Liver (tissue), 9 donors: ENCODE measurements around the gene CYLD. TPM values are rescaled to one million over a fixed set of nuclear protein-coding genes. Genes with fewer than 3 reads are reported as not detected.
A peak's percentile ranks its signal among the peaks of the same experiment; 100 is the strongest.

Source experiments
- DNase-seq: peaks from one replicate; pipeline ENCODE4 v3.0.0-alpha.2; 2017; ENCODE audit warnings: low spot score
- H3K27ac ChIP-seq, 2 donors: one replicate each; pipeline ENCODE4 v1.7.0; 2013; ENCODE audit warnings: inconsistent platforms in 2 of 2, low read length in 2 of 2, control low read depth in 1 of 2, low read depth in 1 of 2, mild to moderate bottlenecking in 1 of 2
- H3K27me3 ChIP-seq, 4 donors: one replicate each; pipeline versions ENCODE4 v1.6.1 to v1.7.0; 2013; ENCODE audit warnings: low read length in 3 of 4, inconsistent platforms in 1 of 4, mild to moderate bottlenecking in 1 of 4, moderate library complexity in 1 of 4; ENCODE audit not compliant: control insufficient read depth in 4 of 4, insufficient read depth in 4 of 4
- H3K36me3 ChIP-seq, 4 donors: one replicate each; pipeline versions ENCODE4 v1.6.1 to v1.7.0; 2013; ENCODE audit warnings: low read length in 3 of 4, mild to moderate bottlenecking in 3 of 4, low read depth in 1 of 4, moderate library complexity in 1 of 4; ENCODE audit not compliant: control insufficient read depth in 4 of 4, insufficient read depth in 3 of 4
- H3K4me1 ChIP-seq, 4 donors: one replicate each; pipeline versions ENCODE4 v1.6.1 to v1.7.0; 2013; ENCODE audit warnings: low read length in 3 of 4, mild to moderate bottlenecking in 3 of 4, moderate library complexity in 1 of 4; ENCODE audit not compliant: control insufficient read depth in 4 of 4, insufficient read depth in 4 of 4
- H3K4me3 ChIP-seq, 3 donors: one replicate each; pipeline versions ENCODE4 v1.6.1 to v1.7.0; 2013; ENCODE audit warnings: low read length in 3 of 3, control low read depth in 1 of 3, low read depth in 1 of 3, mild to moderate bottlenecking in 1 of 3
- H3K9ac ChIP-seq, 2 donors: one replicate each; pipeline ENCODE4 v1.7.0; 2013; ENCODE audit warnings: low read length in 2 of 2, mild to moderate bottlenecking in 2 of 2, moderate library complexity in 2 of 2, control low read depth in 1 of 2, low read depth in 1 of 2
- H3K9me3 ChIP-seq, 4 donors: one replicate each; pipeline versions ENCODE4 v1.6.1 to v1.7.0; 2013; ENCODE audit warnings: low read length in 3 of 4; ENCODE audit not compliant: control insufficient read depth in 4 of 4
- EGR1 ChIP-seq, 2 donors: IDR thresholded peaks; 2 replicates each; pipeline ENCODE4 v1.6.1; 2016 to 2018; ENCODE audit warnings: antibody characterized with exemption in 2 of 2, low read depth in 2 of 2
- FOXA1 ChIP-seq: IDR thresholded peaks from 2 replicates; pipeline ENCODE4 v1.6.1; 2016; ENCODE audit warnings: antibody characterized with exemption
- FOXA2 ChIP-seq: IDR thresholded peaks from 2 replicates; pipeline ENCODE4 v1.6.1; 2016; ENCODE audit warnings: antibody characterized with exemption
- GABPA ChIP-seq, 2 donors: IDR thresholded peaks in 1 of 2; conservative IDR thresholded peaks in 1 of 2; 2 replicates each; pipeline ENCODE4 v1.6.1; 2016; ENCODE audit warnings: antibody characterized with exemption in 2 of 2, mild to moderate bottlenecking in 1 of 2, moderate library complexity in 1 of 2
- HNF4A ChIP-seq, 2 donors: conservative IDR thresholded peaks; 2 replicates each; pipeline ENCODE4 v1.6.1; 2016; ENCODE audit warnings: antibody characterized with exemption in 2 of 2, mild to moderate bottlenecking in 2 of 2
- HNF4G ChIP-seq: IDR thresholded peaks from 2 replicates; pipeline ENCODE4 v1.6.1; 2016; ENCODE audit warnings: antibody characterized with exemption
- JUND ChIP-seq, 2 donors: IDR thresholded peaks; 2 replicates each; pipeline ENCODE4 v1.6.1; 2016; ENCODE audit warnings: antibody characterized with exemption in 2 of 2
- MAX ChIP-seq: IDR thresholded peaks from 2 replicates; pipeline ENCODE4 v1.6.1; 2016; ENCODE audit warnings: antibody characterized with exemption
- NR2F2 ChIP-seq: IDR thresholded peaks from 2 replicates; pipeline ENCODE4 v1.6.1; 2016; ENCODE audit warnings: antibody characterized with exemption
- RAD21 ChIP-seq, 2 donors: IDR thresholded peaks; 2 replicates each; pipeline ENCODE4 v1.6.1; 2016; ENCODE audit warnings: antibody characterized with exemption in 2 of 2, mild to moderate bottlenecking in 2 of 2
- REST ChIP-seq: IDR thresholded peaks from 2 replicates; pipeline ENCODE4 v1.6.1; 2016; ENCODE audit warnings: antibody characterized with exemption, mild to moderate bottlenecking
- RXRA ChIP-seq, 2 donors: IDR thresholded peaks; 2 replicates each; pipeline ENCODE4 v1.6.1; 2017 to 2018; ENCODE audit warnings: antibody characterized with exemption in 2 of 2, mild to moderate bottlenecking in 1 of 2
- SP1 ChIP-seq: IDR thresholded peaks from 2 replicates; pipeline ENCODE4 v1.6.1; 2018; ENCODE audit warnings: antibody characterized with exemption, mild to moderate bottlenecking
- TAF1 ChIP-seq: conservative IDR thresholded peaks from 2 replicates; pipeline ENCODE4 v1.6.1; 2016; ENCODE audit warnings: antibody characterized with exemption, mild to moderate bottlenecking
- YY1 ChIP-seq: IDR thresholded peaks from 2 replicates; pipeline ENCODE4 v1.6.1; 2016; ENCODE audit warnings: antibody characterized with exemption, mild to moderate bottlenecking
- ZBTB33 ChIP-seq: IDR thresholded peaks from 2 replicates; pipeline ENCODE4 v1.6.1; 2016; ENCODE audit warnings: antibody characterized with exemption
- WGBS: extraction: QIAGEN DNeasy Blood & Tissue Kit; methylation state at CpG from one replicate; pipeline ENCODE4 v1.1.7; 2013; 5-methylcytosine and 5-hydroxymethylcytosine counted together
- polyA plus RNA-seq, 2 donors: library from polyadenylated mRNA; stranded (reverse) in 1 of 2; unstranded in 1 of 2; fragments of 200-250 nt in 1 of 2; fragments of >200 nt in 1 of 2; fragmentation: Nextera tagmentation in 1 of 2; extraction: Ambion mirVana in 1 of 2; gene quantifications; one replicate each; pipeline versions ENCODE4 v1.2.1 to v1.2.3, GENCODE V29; 2013 to 2015
- total RNA-seq, 2 donors: library from RNA; depleted of rRNA; stranded (reverse); fragments of >200 nt; gene quantifications; one replicate each; pipeline ENCODE4 v1.2.3, GENCODE V29; 2014
- donor health status: healthy.
- donor health status: healthy.
- donor health status: healthy.
- donor health status: healthy.
- donor health status: healthy.

The CYLD gene
- total and polyA plus RNA-seq, 4 donors, result 8.2 to 42.7 (median 13.8) TPM

DNA sequence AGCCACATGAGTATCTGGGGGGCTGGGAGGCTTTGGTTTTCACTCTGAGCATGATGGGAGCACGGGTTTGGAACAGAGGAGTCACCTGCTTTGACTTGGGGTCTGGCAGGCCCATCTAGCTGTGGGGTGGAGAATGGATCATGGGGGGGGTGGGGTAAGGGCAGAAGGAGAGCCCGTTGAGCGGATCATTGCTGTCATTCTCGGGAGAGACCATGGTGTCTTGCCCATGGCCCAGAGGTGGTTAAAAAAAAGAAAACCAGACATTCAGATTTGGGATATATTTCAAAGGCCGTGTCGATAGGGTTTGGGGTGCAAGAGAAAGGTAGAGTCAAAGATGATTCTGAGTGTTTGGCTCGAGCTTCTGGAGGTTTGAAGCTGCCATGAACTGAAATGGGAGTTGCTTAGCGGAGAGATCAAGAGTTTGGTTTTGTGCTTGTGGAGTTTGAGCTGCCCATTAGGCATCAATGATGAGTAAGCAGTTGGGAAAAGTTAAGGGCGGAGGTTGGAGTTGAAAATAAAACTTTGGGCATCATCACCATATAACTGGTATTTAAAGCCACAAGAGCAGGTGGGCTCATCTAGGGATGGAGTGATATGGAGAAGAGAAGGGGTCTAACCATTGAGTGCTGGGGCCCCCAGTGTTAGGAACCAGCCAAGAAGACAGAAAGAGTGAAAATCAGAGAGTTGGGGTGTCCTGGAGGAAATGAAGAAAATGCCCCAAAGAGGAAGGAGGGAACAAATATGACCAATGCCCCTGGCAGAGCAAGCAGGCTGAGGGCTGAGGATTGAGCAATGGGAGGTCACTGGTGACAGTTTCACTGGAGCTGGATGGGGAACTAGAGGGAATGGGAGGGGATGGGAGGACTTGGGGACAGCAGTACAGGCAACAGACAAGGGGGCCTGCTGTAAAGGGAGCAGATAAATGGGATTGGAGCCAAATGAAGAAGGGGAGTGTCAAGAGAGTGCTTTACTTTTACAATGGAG lies 46.6 kb upstream of the CYLD start:
- peak; percentile 35 for TF ChIP-seq YY1
- peak; percentile 44 for TF ChIP-seq SP1
- TF ChIP-seq NR2F2, result no peak
- peak; percentile 49 to 55 for TF ChIP-seq HNF4A (conservative IDR thresholded peaks at IDR 0.05)
- no peak for TF ChIP-seq TAF1
- peak; percentile 52 for TF ChIP-seq RXRA (IDR thresholded peaks at IDR 0.05)
- TF ChIP-seq JUND (IDR thresholded peaks at IDR 0.05), result peak in 1 of 2 donors; percentile 6
- TF ChIP-seq REST, result peak; percentile 24
- no peaks in the 10 kb centered on the region for H3K9me3 ChIP-seq
- no peak overlapping the region for H3K4me3 ChIP-seq
- no peak overlapping the region for H3K9ac ChIP-seq
- no peak for DNase-seq
- peak overlapping the region; percentile 82 to 96 for H3K27ac ChIP-seq
- no peaks in the 10 kb centered on the region for H3K27me3 ChIP-seq
- peaks cover 6 to 45% (median 24%) of the 10 kb centered on the region in 4 donors for H3K4me1 ChIP-seq
- no peaks in the 10 kb centered on the region for H3K36me3 ChIP-seq
- WGBS, result 95% methylated on average over 9 of the region's 9 CpGs

DNA sequence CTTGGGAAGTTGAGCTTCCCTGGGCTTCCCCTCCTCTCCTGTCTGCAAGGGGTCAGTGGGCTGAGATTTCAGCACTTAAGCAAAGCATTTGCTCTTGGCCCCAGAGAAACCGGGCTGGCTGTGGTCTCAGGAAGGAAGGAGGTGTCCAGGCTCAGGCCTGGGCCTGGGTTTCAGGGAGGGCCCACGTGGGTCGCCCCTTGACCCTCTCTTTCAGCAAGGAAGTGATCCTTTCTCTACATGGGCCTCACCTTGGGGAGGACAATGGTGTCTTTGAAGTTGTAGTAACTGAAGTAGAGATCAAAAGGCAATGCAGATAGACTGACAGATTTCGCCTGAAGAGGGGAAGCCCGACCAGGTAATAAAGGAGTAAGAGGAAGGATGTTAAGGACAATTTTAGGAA lies 45.8 kb upstream of the CYLD start:
- no peaks in the 10 kb centered on the region for H3K27me3 ChIP-seq
- H3K4me3 ChIP-seq, result no peak overlapping the region
- H3K36me3 ChIP-seq, result no peaks in the 10 kb centered on the region
- no peaks in the 10 kb centered on the region for H3K9me3 ChIP-seq
- whole genome bisulfite sequencing, result 56% methylated on average over 5 of the region's 5 CpGs
- DNase-seq, result no peak
- H3K9ac ChIP-seq, result no peak overlapping the region
- peak overlapping the region; percentile 82 to 96 for H3K27ac ChIP-seq
- TF ChIP-seq GABPA (IDR thresholded peaks at IDR 0.05 in 1 of 2, conservative IDR thresholded peaks at IDR 0.05 in 1 of 2) (no peak), ZBTB33 (no peak), TAF1 (no peak), FOXA1 (no peak), RAD21 (IDR thresholded peaks at IDR 0.05) (no peak), RXRA (IDR thresholded peaks at IDR 0.05) (no peak), EGR1 (IDR thresholded peaks at IDR 0.05; ENCODE audit: low read depth in 2 of 2) (no peak), FOXA2 (no peak), MAX (no peak), HNF4G (no peak), YY1 (no peak), HNF4A (conservative IDR thresholded peaks at IDR 0.05) (no peak)
- H3K4me1 ChIP-seq, result peaks cover 6 to 45% (median 24%) of the 10 kb centered on the region in 4 donors
